H1 (cell line): ENCODE measurements around the gene TFF3. TPM values are rescaled to one million over a fixed set of nuclear protein-coding genes. Genes with fewer than 3 reads are reported as not detected.

Experiments used
- CTCF ChIA-PET: fragments of 300-600 bp; sonication (Branson Sonifier 250); formaldehyde crosslinking; loops from one replicate; lab custom pipeline; 2021; ENCODE audit not compliant: partially characterized antibody; lab: Charles Lee
- POLR2A ChIA-PET: fragments of 300-600 bp; sonication (Branson Sonifier 250); formaldehyde crosslinking; loops from one replicate; lab custom pipeline; 2021; ENCODE audit warnings: inconsistent platforms; ENCODE audit not compliant: partially characterized antibody; lab: Charles Lee
- DNase-seq, 2 experiments: peaks; one replicate each; pipeline versions ENCODE4 v3.0.0 to v3.0.0-alpha.2; 2010 to 2022; ENCODE audit warnings: low spot score in 2 of 2, low read depth in 1 of 2, mixed read lengths in 1 of 2
- FAIRE-seq: peaks from 2 replicates; lab custom pipeline; 2011; peaks lifted over from hg19 to GRCh38; lab: Jason Lieb, UNC
- H2AFZ ChIP-seq: 2 replicates; pipeline ENCODE4 v1.8.1; 2012; ENCODE audit warnings: low read length, inconsistent platforms
- H2AK5ac ChIP-seq: 2 replicates; pipeline ENCODE4 v1.6.1; 2013; ENCODE audit warnings: low read depth, low read length
- H2BK120ac ChIP-seq: replicated peaks from 2 replicates; pipeline ENCODE3; 2013; ENCODE audit warnings: low read depth, low read length, inconsistent platforms
- H2BK12ac ChIP-seq: 2 replicates; pipeline ENCODE4 v1.6.1; 2013; ENCODE audit warnings: low read depth, low read length
- H2BK15ac ChIP-seq: 2 replicates; pipeline ENCODE4 v1.6.1; 2013; ENCODE audit warnings: low read length
- H2BK20ac ChIP-seq: 2 replicates; pipeline ENCODE4 v1.6.1; 2013; ENCODE audit warnings: low read length
- H2BK5ac ChIP-seq: 2 replicates; pipeline ENCODE4 v1.6.1; 2013; ENCODE audit warnings: low read depth, low read length
- H3K14ac ChIP-seq: 2 replicates; pipeline ENCODE4 v1.6.1; 2013; ENCODE audit warnings: inconsistent platforms; ENCODE audit not compliant: insufficient read length
- H3K18ac ChIP-seq: 2 replicates; pipeline ENCODE4 v1.6.1; 2013; ENCODE audit warnings: low read length; ENCODE audit errors: extremely low read depth
- H3K23ac ChIP-seq: 2 replicates; pipeline ENCODE4 v1.6.1; 2013; ENCODE audit warnings: inconsistent platforms; ENCODE audit not compliant: insufficient read length
- H3K23me2 ChIP-seq: 2 replicates; pipeline ENCODE4 v1.6.1; 2013; ENCODE audit warnings: low read depth, low read length
- H3K27ac ChIP-seq: 2 replicates; pipeline ENCODE4 v1.6.1; 2011; ENCODE audit warnings: low read depth, low read length, inconsistent platforms
- H3K27me3 ChIP-seq, 4 experiments: replicated peaks in 1 of 4; 1 replicate in 1 of 4; 2 replicates in 3 of 4; pipeline versions ENCODE4 v1.6.1 to v1.8.1; 2011 to 2013; ENCODE audit warnings: low read length in 3 of 4, mild to moderate bottlenecking in 3 of 4, inconsistent platforms in 2 of 4, mixed read lengths in 2 of 4, moderate library complexity in 1 of 4; ENCODE audit not compliant: control insufficient read depth in 3 of 4, insufficient read depth in 3 of 4; ENCODE audit errors: extremely low read depth in 1 of 4
- H3K36me3 ChIP-seq, 4 experiments: 2 replicates each; pipeline versions ENCODE4 v1.6.1 to v1.8.1; 2011 to 2013; ENCODE audit warnings: mild to moderate bottlenecking in 4 of 4, low read length in 3 of 4, moderate library complexity in 2 of 4, control low read depth in 1 of 4, inconsistent platforms in 1 of 4; ENCODE audit not compliant: insufficient read depth in 4 of 4, control insufficient read depth in 2 of 4
- H3K4ac ChIP-seq: replicated peaks from 2 replicates; pipeline ENCODE3; 2013; ENCODE audit warnings: low read length, low read depth, mixed read lengths, inconsistent platforms; ENCODE audit not compliant: insufficient read length
- H3K4me1 ChIP-seq, 4 experiments: replicated peaks in 1 of 4; 1 replicate in 1 of 4; 2 replicates in 3 of 4; pipeline versions ENCODE4 v1.6.1 to v1.8.1; 2011 to 2013; ENCODE audit warnings: low read length in 3 of 4, inconsistent platforms in 2 of 4, mixed read lengths in 1 of 4; ENCODE audit not compliant: insufficient read depth in 4 of 4, control insufficient read depth in 3 of 4
- H3K4me2 ChIP-seq, 2 experiments: 2 replicates each; pipeline versions ENCODE4 v1.6.1 to v1.8.1; 2011 to 2013; ENCODE audit warnings: low read depth in 2 of 2, low read length in 2 of 2, control low read depth in 1 of 2, inconsistent platforms in 1 of 2, mild to moderate bottlenecking in 1 of 2; ENCODE audit not compliant: insufficient read depth in 1 of 2
- H3K4me3 ChIP-seq, 4 experiments: fragments of 200-600, 300-600 bp in 1 of 4; sonication (generic), shearing (Covaris generic), sonication (Bioruptor Twin) in 1 of 4; 2 replicates each; pipeline versions ENCODE4 v1.5.1 to v1.8.1; 2011 to 2016; ENCODE audit warnings: low read length in 4 of 4, low read depth in 3 of 4, control low read depth in 2 of 4, inconsistent platforms in 2 of 4, mild to moderate bottlenecking in 2 of 4, mixed read lengths in 1 of 4, moderate library complexity in 1 of 4; ENCODE audit not compliant: insufficient read depth in 2 of 4; ENCODE audit errors: extremely low read depth in 1 of 4
- H3K56ac ChIP-seq: replicated peaks from 2 replicates; pipeline ENCODE3; 2013; ENCODE audit warnings: low read depth, mild to moderate bottlenecking, mixed read lengths, low read length, inconsistent platforms; ENCODE audit not compliant: insufficient read length
- H3K79me1 ChIP-seq: 2 replicates; pipeline ENCODE4 v1.6.1; 2013; ENCODE audit warnings: low read depth, low read length, control low read depth
- H3K79me2 ChIP-seq, 2 experiments: 2 replicates each; pipeline versions ENCODE4 v1.6.1 to v1.8.1; 2012 to 2013; ENCODE audit warnings: low read length in 2 of 2, mild to moderate bottlenecking in 2 of 2, inconsistent platforms in 1 of 2; ENCODE audit not compliant: insufficient read depth in 2 of 2, control insufficient read depth in 1 of 2
- H3K9ac ChIP-seq, 4 experiments: replicated peaks in 1 of 4; 1 replicate in 1 of 4; 2 replicates in 3 of 4; pipeline versions ENCODE4 v1.6.1 to v1.8.1; 2011 to 2013; ENCODE audit warnings: low read depth in 3 of 4, low read length in 3 of 4, control low read depth in 2 of 4, mild to moderate bottlenecking in 2 of 4, moderate library complexity in 2 of 4, inconsistent platforms in 1 of 4; ENCODE audit errors: extremely low read depth in 1 of 4
- H3K9me3 ChIP-seq, 2 experiments: 2 replicates each; pipeline versions ENCODE4 v1.6.1 to v1.8.1; 2012 to 2013; ENCODE audit warnings: mild to moderate bottlenecking in 2 of 2, moderate library complexity in 2 of 2, control low read depth in 1 of 2, inconsistent platforms in 1 of 2, low read depth in 1 of 2, low read length in 1 of 2, mixed read lengths in 1 of 2; ENCODE audit not compliant: insufficient read depth in 2 of 2
- H4K20me1 ChIP-seq, 2 experiments: replicated peaks in 1 of 2; 2 replicates each; pipeline versions ENCODE3 to v1.8.1; 2011 to 2013; ENCODE audit warnings: inconsistent platforms in 2 of 2, low read length in 2 of 2, mild to moderate bottlenecking in 1 of 2; ENCODE audit not compliant: insufficient read depth in 2 of 2, control insufficient read depth in 1 of 2
- H4K5ac ChIP-seq: 2 replicates; pipeline ENCODE4 v1.6.1; 2013; ENCODE audit warnings: low read length, low read depth, mixed read lengths, inconsistent platforms; ENCODE audit not compliant: insufficient read length
- H4K8ac ChIP-seq: 2 replicates; pipeline ENCODE4 v1.8.0; 2013; ENCODE audit warnings: mild to moderate bottlenecking, moderate library complexity, low read length, inconsistent platforms; ENCODE audit not compliant: insufficient read depth; ENCODE audit errors: extremely low read depth
- H4K91ac ChIP-seq: replicated peaks from 2 replicates; pipeline ENCODE3; 2013; ENCODE audit warnings: low read length, mixed read lengths, inconsistent platforms; ENCODE audit not compliant: insufficient read length
- EP300 ChIP-seq, 2 experiments: IDR thresholded peaks; 1 replicate in 1 of 2; 2 replicates in 1 of 2; pipeline ENCODE4 v1.6.1; 2011 to 2012; ENCODE audit warnings: low read depth in 2 of 2, low read length in 2 of 2, mild to moderate bottlenecking in 2 of 2, borderline replicate concordance in 1 of 2, inconsistent platforms in 1 of 2, moderate library complexity in 1 of 2
- GABPA ChIP-seq: IDR thresholded peaks from 2 replicates; pipeline ENCODE4 v1.6.1; 2011; ENCODE audit warnings: mild to moderate bottlenecking, low read length, moderate library complexity, borderline replicate concordance; ENCODE audit not compliant: insufficient read depth
- POLR2A ChIP-seq, 2 experiments: IDR thresholded peaks; 1 replicate in 1 of 2; 2 replicates in 1 of 2; pipeline ENCODE4 v1.6.1; 2011; ENCODE audit warnings: low read depth in 2 of 2, low read length in 2 of 2, mild to moderate bottlenecking in 2 of 2; ENCODE audit errors: control extremely low read depth in 1 of 2
- RAD21 ChIP-seq, 2 experiments: IDR thresholded peaks in 1 of 2; conservative IDR thresholded peaks in 1 of 2; 2 replicates each; pipeline ENCODE4 v1.6.1; 2011; ENCODE audit warnings: low read depth in 2 of 2, low read length in 2 of 2, improper control_type of control experiment in 1 of 2, inconsistent platforms in 1 of 2, mild to moderate bottlenecking in 1 of 2, moderate library complexity in 1 of 2
- WGBS, 2 experiments: shearing (Covaris generic) in 1 of 2; methylation state at CpG; one replicate each; pipeline versions ENCODE4 v1.1.6 to v1.1.7; 2013 to 2015; ENCODE audit warnings: low lambda C conversion rate in 2 of 2, mixed read lengths in 2 of 2, inconsistent platforms in 1 of 2, low coverage in 1 of 2, missing lambda C conversion rate in 1 of 2; ENCODE audit not compliant: insufficient replicate concordance in 2 of 2, insufficient coverage in 1 of 2, insufficient read length in 1 of 2; ENCODE audit errors: extremely low coverage in 1 of 2, missing lambda C conversion rate in 1 of 2; 5-methylcytosine and 5-hydroxymethylcytosine counted together
- polyA plus RNA-seq, 7 experiments: library from polyadenylated mRNA; depleted of rRNA in 3 of 7; stranded (reverse) in 5 of 7; unstranded in 2 of 7; fragments of >200 nt in 5 of 7; fragments of 200-250 nt in 2 of 7; gene quantifications; 1 replicate in 5 of 7; 2 replicates in 1 of 7; 4 replicates in 1 of 7; pipeline versions ENCODE4 v1.2.1 to v1.2.3, GENCODE V29; 2011 to 2013; ENCODE audit warnings: missing spikeins in 2 of 7, mixed read lengths in 2 of 7
- total RNA-seq: library from RNA; stranded (reverse); fragmentation: NEBNext Ultra II Directional; extraction: Animal tissue kit (Norgen Biotek cat#: 25700); gene quantifications from 2 replicates; pipeline ENCODE4 v1.2.1, GENCODE V29; 2021
- TF ChIP-seq, protein P1 (sequence below): IDR thresholded peaks from 2 replicates; pipeline ENCODE4 v1.6.1; 2012; ENCODE audit warnings: inconsistent platforms

The TFF3 gene
- total and polyA plus RNA-seq, 2 of the 8 experiments (the other 6 are each of a cell fraction or from before 2014, with no cell fraction given), result 1.7 to 6.7 TPM

DNA sequence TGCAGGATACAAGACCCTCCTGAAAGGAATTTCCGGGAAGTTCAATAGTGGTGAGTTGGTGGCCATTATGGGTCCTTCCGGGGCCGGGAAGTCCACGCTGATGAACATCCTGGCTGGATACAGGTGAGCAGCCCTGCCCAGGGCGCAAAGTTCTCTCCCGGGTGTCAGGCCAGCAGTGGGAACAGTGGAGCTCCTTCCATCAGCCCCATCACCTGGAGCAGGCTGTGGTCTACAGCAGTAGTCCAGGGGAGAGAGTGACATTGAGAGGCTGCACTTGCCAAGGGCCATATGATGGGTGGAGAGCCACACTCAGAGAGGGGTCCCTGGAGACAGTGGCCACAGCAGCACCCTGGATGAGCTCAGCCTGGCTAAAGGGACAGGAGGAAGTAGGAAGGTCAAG is 44.1 kb downstream of the TFF3 start:
- Histone ChIP-seq H3K4me3 (no peak overlapping the region), H2BK120ac (no peak overlapping the region), H2BK20ac (no peak overlapping the region), H4K20me1 (no peaks in the 10 kb centered on the region), H3K9me3 (no peaks in the 10 kb centered on the region), H3K4ac (no peak overlapping the region), H4K91ac (no peak overlapping the region), H4K8ac (no peak overlapping the region), H3K36me3 (no peaks in the 10 kb centered on the region), H3K27ac (no peak overlapping the region), H3K79me2 (no peaks in the 10 kb centered on the region), H2BK12ac (no peak overlapping the region), H2AK5ac (no peak overlapping the region), H2BK5ac (no peak overlapping the region), H3K4me1 (no peaks in the 10 kb centered on the region), H3K4me2 (no peak overlapping the region), H3K14ac (no peak overlapping the region), H3K23ac (no peak overlapping the region), H3K18ac (no peak overlapping the region), H3K27me3 (no peaks in the 10 kb centered on the region), H3K56ac (no peak overlapping the region), H3K9ac (no peak overlapping the region), H3K23me2 (peaks cover 2% of the 10 kb centered on the region; the same call in 1 of the 2 replicates), H2BK15ac (no peak overlapping the region), H4K5ac (no peak overlapping the region), H2AFZ (no peak overlapping the region), H3K79me1 (no peaks in the 10 kb centered on the region)
- POLR2A ChIA-PET, result no interaction called here
- WGBS, 2 experiments, result 89% methylated on average over 6 of the region's 6 CpGs; no CpG with 5 or more reads in 1 of the 2 experiments
- no peak for DNase-seq
- no peak for FAIRE-seq
- no peak for TF ChIP-seq GABPA
- TF ChIP-seq RAD21 (IDR thresholded peaks at IDR 0.05 in 1 of 2, conservative IDR thresholded peaks at IDR 0.05 in 1 of 2; ENCODE audit: low read depth in 2 of 2, low read length in 2 of 2), result no peak
- TF ChIP-seq POLR2A (IDR thresholded peaks at IDR 0.05; ENCODE audit: control extremely low read depth in 1 of 2, low read depth in 2 of 2, low read length in 2 of 2), result no peak
- TF ChIP-seq, protein P1, sequence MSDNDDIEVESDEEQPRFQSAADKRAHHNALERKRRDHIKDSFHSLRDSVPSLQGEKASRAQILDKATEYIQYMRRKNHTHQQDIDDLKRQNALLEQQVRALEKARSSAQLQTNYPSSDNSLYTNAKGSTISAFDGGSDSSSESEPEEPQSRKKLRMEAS, result no peak
- TF ChIP-seq EP300 (IDR thresholded peaks at IDR 0.05; ENCODE audit: borderline replicate concordance in 1 of 2, low read depth in 2 of 2, low read length in 2 of 2), result no peak
- CTCF ChIA-PET, result interaction anchor here (1.0 to 5.1 kb wide), 3 partner anchors 10 to 39 kb away, joined by 3 to 50 read pairs (median 7); no protein-coding TSS in a partner anchor
